ENCODE data around the gene RFESD. TPM values are rescaled to one million over a fixed set of nuclear protein-coding genes. Genes with fewer than 3 reads are reported as not detected.

The RFESD gene
- total and polyA plus RNA-seq, 2 of the 4 experiments (the other 2 are of a cell fraction), result 1.5 to 2.7 TPM

Other genes with a start within 250 kb of the RFESD start
- 145 and 184 TPM in 2 replicates for gene SKIC3, start 91.8 kb upstream of the RFESD start, total RNA-seq (2012; rRNA removed)
- 32.8 and 47.1 TPM in 2 replicates for gene SKIC3, start 91.8 kb upstream of the RFESD start, polyA plus RNA-seq (2012; rRNA removed)
- 22.0 and 25.0 TPM in 2 replicates for gene ARSK, start 91.7 kb upstream of the RFESD start, total RNA-seq (2012; rRNA removed)
- 13.8 and 15.1 TPM in 2 replicates for gene ARSK, start 91.7 kb upstream of the RFESD start, polyA plus RNA-seq (2012; rRNA removed)
- gene GPR150, start 26.7 kb upstream of the RFESD start, total RNA-seq (2012; rRNA removed), result under 0.01 TPM in 2 replicates
- gene GPR150, start 26.7 kb upstream of the RFESD start, polyA plus RNA-seq (2012; rRNA removed), result 0.10 and 0.11 TPM in 2 replicates
- gene SPATA9, start 36.2 kb downstream of the RFESD start, total RNA-seq (2012; rRNA removed), result 0.72 and 0.83 TPM in 2 replicates
- 0.66 and 0.86 TPM in 2 replicates for gene SPATA9, start 36.2 kb downstream of the RFESD start, polyA plus RNA-seq (2012; rRNA removed)
- gene RHOBTB3, start 84.6 kb downstream of the RFESD start, total RNA-seq (2012; rRNA removed), result 356 and 447 TPM in 2 replicates
- gene RHOBTB3, start 84.6 kb downstream of the RFESD start, polyA plus RNA-seq (2012; rRNA removed), result 117 and 118 TPM in 2 replicates
- 142 and 145 TPM in 2 replicates for gene GLRX, start 175.9 kb downstream of the RFESD start, total RNA-seq (2012; rRNA removed)
- 193 and 277 TPM in 2 replicates for gene GLRX, start 175.9 kb downstream of the RFESD start, polyA plus RNA-seq (2012; rRNA removed)

Measured in IMR-90 (cell line).